Thyroid gland (tissue), 4 donors: ENCODE measurements around the gene NRTN.

Experiments used
- CTCF ChIP-seq, 6 experiments: fragments of 200-600 bp in 3 of 6; fragments of 450-650 bp in 3 of 6; sonication (generic) in 3 of 6; IDR thresholded peaks; one replicate each; pipeline ENCODE4 v1.5.1; 2016 to 2019; ENCODE audit warnings: antibody characterized with exemption in 6 of 6, mild to moderate bottlenecking in 2 of 6, inconsistent platforms in 1 of 6, moderate library complexity in 1 of 6
- POLR2A ChIP-seq, 2 donors: fragments of 450-650 bp; IDR thresholded peaks; one replicate each; pipeline ENCODE4 v1.6.1; 2017; ENCODE audit warnings: antibody characterized with exemption in 2 of 2, mild to moderate bottlenecking in 2 of 2, moderate library complexity in 1 of 2

DNA sequence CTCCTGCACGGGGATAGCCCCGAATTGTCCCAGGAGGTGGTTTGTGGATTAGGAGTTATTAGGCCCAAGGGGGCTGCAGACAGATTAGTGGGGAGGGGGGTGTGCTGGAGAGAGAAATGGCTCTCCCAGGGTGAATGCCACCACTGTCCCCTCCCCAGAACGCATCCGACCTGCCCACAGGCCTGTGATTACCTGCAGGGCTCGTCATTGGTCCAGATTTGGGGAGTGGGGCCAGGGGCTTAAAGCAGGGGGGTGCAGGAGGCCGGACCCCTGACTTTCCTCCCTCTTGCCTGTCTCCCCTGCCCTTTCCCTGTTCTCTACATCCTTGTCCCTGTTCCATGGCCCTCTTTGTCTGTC lies 1.2 kb downstream of the NRTN start:
- TF ChIP-seq CTCF (IDR thresholded peaks at IDR 0.05) (peak in 2 of 6 experiments; percentile 5 to 8), POLR2A (IDR thresholded peaks at IDR 0.05) (no peak)
